ENCODE data around the gene GNG7.

The GNG7 gene

GRCh38 chr19:2586196-2586595 lies 116.3 kb downstream of the GNG7 start:
- ATAC-seq, result no peak
- no peak for TF ChIP-seq TCF4 (CRISPR knock-in tag; IDR thresholded peaks at IDR 0.05; ENCODE audit: borderline replicate concordance)
- no peak for TF ChIP-seq PPARA (CRISPR knock-in tag; IDR thresholded peaks at IDR 0.05; ENCODE audit: borderline replicate concordance)
- no peak for TF ChIP-seq ZFP3 (CRISPR knock-in tag; IDR thresholded peaks at IDR 0.05)
- TF ChIP-seq ISL1 (CRISPR knock-in tag; IDR thresholded peaks at IDR 0.05), result no peak
- no peak for TF ChIP-seq ZNF8 (CRISPR knock-in tag; IDR thresholded peaks at IDR 0.05)
- TF ChIP-seq TSHZ2 (CRISPR knock-in tag; IDR thresholded peaks at IDR 0.05), result no peak
- no peak for TF ChIP-seq ZNF70 (CRISPR knock-in tag; IDR thresholded peaks at IDR 0.05)
- TF ChIP-seq TOX (CRISPR knock-in tag; IDR thresholded peaks at IDR 0.05; ENCODE audit: borderline replicate concordance), result no peak
- no peak for TF ChIP-seq RARB (CRISPR knock-in tag; IDR thresholded peaks at IDR 0.05)
- TF ChIP-seq ZC3H10 (CRISPR knock-in tag; IDR thresholded peaks at IDR 0.05), result no peak
- no peak for TF ChIP-seq GLIS3 (CRISPR knock-in tag; IDR thresholded peaks at IDR 0.05)

- ATAC-seq, result no peak
Measured at GRCh38 chr19:2584002-2584401, 118.5 kb downstream of the GNG7 start.

More at GRCh38 chr19:2584002-2584401, 118.5 kb downstream of the GNG7 start:
- no peak for TF ChIP-seq ISL1 (CRISPR knock-in tag; IDR thresholded peaks at IDR 0.05)
- TF ChIP-seq ESRRG (CRISPR knock-in tag; IDR thresholded peaks at IDR 0.05), result no peak
- TF ChIP-seq SNAI2 (CRISPR knock-in tag; IDR thresholded peaks at IDR 0.05), result no peak
- TF ChIP-seq TCF4 (CRISPR knock-in tag; IDR thresholded peaks at IDR 0.05; ENCODE audit: borderline replicate concordance), result no peak
- TF ChIP-seq RARB (CRISPR knock-in tag; IDR thresholded peaks at IDR 0.05), result no peak
- no peak for TF ChIP-seq ARNTL (CRISPR knock-in tag; IDR thresholded peaks at IDR 0.05; ENCODE audit: borderline replicate concordance, low read depth)
- TF ChIP-seq ZNF565 (CRISPR knock-in tag; conservative IDR thresholded peaks at IDR 0.05; ENCODE audit: low read depth), result no peak
- no peak for TF ChIP-seq PATZ1 (CRISPR knock-in tag; IDR thresholded peaks at IDR 0.05; ENCODE audit: borderline replicate concordance)
- no peak for TF ChIP-seq ZNF70 (CRISPR knock-in tag; IDR thresholded peaks at IDR 0.05)
- no peak for TF ChIP-seq POU6F1 (CRISPR knock-in tag; IDR thresholded peaks at IDR 0.05; ENCODE audit: borderline replicate concordance, low read depth)
- TF ChIP-seq ZC3H10 (CRISPR knock-in tag; IDR thresholded peaks at IDR 0.05), result no peak
- no peak for TF ChIP-seq ZFP30 (CRISPR knock-in tag; IDR thresholded peaks at IDR 0.05)
- TF ChIP-seq GLIS3 (CRISPR knock-in tag; IDR thresholded peaks at IDR 0.05), result no peak
- no peak for TF ChIP-seq PPARA (CRISPR knock-in tag; IDR thresholded peaks at IDR 0.05; ENCODE audit: borderline replicate concordance)
- TF ChIP-seq TOX (CRISPR knock-in tag; IDR thresholded peaks at IDR 0.05; ENCODE audit: borderline replicate concordance), result no peak
- TF ChIP-seq CSRNP3 (CRISPR knock-in tag; IDR thresholded peaks at IDR 0.05), result no peak
